Glutamatergic neuron (in vitro differentiated cells): ENCODE results near the gene TMEM59. TPM values are rescaled to one million over a fixed set of nuclear protein-coding genes. Genes with fewer than 3 reads are reported as not detected.

Experiments
- DNase-seq: peaks from one replicate; pipeline ENCODE4 v3.0.0; 2022
- H3K27ac Mint-ChIP-seq: one replicate; pipeline ENCODE4 v1.8.0; 2020; ENCODE audit warnings: mild to moderate bottlenecking, mixed read lengths, inconsistent platforms; ENCODE audit not compliant: unreplicated experiment
- H3K27me3 Mint-ChIP-seq: one replicate; pipeline ENCODE4 v1.8.0; 2020; ENCODE audit warnings: mild to moderate bottlenecking, moderate library complexity, mixed read lengths, inconsistent platforms; ENCODE audit not compliant: unreplicated experiment
- H3K36me3 Mint-ChIP-seq: one replicate; pipeline ENCODE4 v1.8.0; 2020; ENCODE audit warnings: mild to moderate bottlenecking, mixed read lengths, inconsistent platforms; ENCODE audit not compliant: unreplicated experiment
- H3K4me1 Mint-ChIP-seq: one replicate; pipeline ENCODE4 v1.8.0; 2020; ENCODE audit warnings: mild to moderate bottlenecking, low read depth, mixed read lengths, inconsistent platforms; ENCODE audit not compliant: unreplicated experiment
- H3K4me3 Mint-ChIP-seq: one replicate; pipeline ENCODE4 v1.8.0; 2020; ENCODE audit warnings: mild to moderate bottlenecking, mixed read lengths, inconsistent platforms; ENCODE audit not compliant: unreplicated experiment
- H3K9me3 Mint-ChIP-seq: one replicate; pipeline ENCODE4 v1.8.0; 2020; ENCODE audit warnings: mild to moderate bottlenecking, moderate library complexity, mixed read lengths, inconsistent platforms; ENCODE audit not compliant: unreplicated experiment
- CTCF ChIP-seq: fragments of 200-600 bp; sonication (generic); IDR thresholded peaks from one replicate; pipeline ENCODE4 v1.5.0; 2021; ENCODE audit not compliant: partially characterized antibody, unreplicated experiment
- total RNA-seq: library from RNA; stranded (reverse); fragmentation: NEBNext Ultra II Directional; extraction: Animal tissue kit (Norgen Biotek cat#: 25700); gene quantifications from one replicate; pipeline ENCODE4 v1.2.1, GENCODE V29; 2021; ENCODE audit not compliant: unreplicated experiment

Gene TMEM59
- total RNA-seq, 1 donor from 2014 or later, result 309 TPM

GRCh38 chr1:54017979-54018378, 35.0 kb downstream of the TMEM59 start, which contains the start of gene LDLRAD1:
Gene LDLRAD1 (minus strand): TSS chr1:54018186. CDS start chr1:54018112, 74 bp downstream.
- H3K4me3 Mint-ChIP-seq, result no peak within 1 kb of the TSS
- no peak for DNase-seq
- H3K27ac Mint-ChIP-seq, result no peak within 1 kb of the TSS
- H3K27me3 Mint-ChIP-seq, result peaks cover 1% of the 10 kb centered on the region
- peaks cover 3% of the 10 kb centered on the region for H3K9me3 Mint-ChIP-seq
- no peaks in the 10 kb centered on the region for H3K36me3 Mint-ChIP-seq
- peaks cover 2% of the 10 kb centered on the region for H3K4me1 Mint-ChIP-seq
- no peak for TF ChIP-seq CTCF

GRCh38 chr1:54016343-54017282, 36.4 kb downstream of the TMEM59 start:
- H3K4me3 Mint-ChIP-seq, result no peak overlapping the region
- no peak for DNase-seq
- H3K4me1 Mint-ChIP-seq, result peaks cover 2% of the 10 kb centered on the region
- peaks cover 4% of the 10 kb centered on the region for H3K27me3 Mint-ChIP-seq
- H3K27ac Mint-ChIP-seq, result no peak overlapping the region
- no peaks in the 10 kb centered on the region for H3K36me3 Mint-ChIP-seq
- H3K9me3 Mint-ChIP-seq, result peaks cover 5% of the 10 kb centered on the region
- no peak for TF ChIP-seq CTCF

- no peak for DNase-seq
- Mint-ChIP-seq H3K4me1 (no peaks in the 10 kb centered on the region), H3K9me3 (peaks cover 7% of the 10 kb centered on the region), H3K27ac (no peak overlapping the region), H3K4me3 (no peak overlapping the region), H3K36me3 (no peaks in the 10 kb centered on the region), H3K27me3 (peaks cover 7% of the 10 kb centered on the region)
- TF ChIP-seq CTCF, result no peak
Observed at GRCh38 chr1:54014009-54014629, 38.9 kb downstream of the TMEM59 start.

- no peak overlapping the region for H3K27ac Mint-ChIP-seq
Observed at GRCh38 chr1:54013393-54014008, 39.5 kb downstream of the TMEM59 start.

More at GRCh38 chr1:54013393-54014008, 39.5 kb downstream of the TMEM59 start:
- Mint-ChIP-seq H3K4me3 (no peak overlapping the region), H3K9me3 (peaks cover 7% of the 10 kb centered on the region), H3K36me3 (no peaks in the 10 kb centered on the region), H3K4me1 (no peaks in the 10 kb centered on the region), H3K27me3 (peaks cover 7% of the 10 kb centered on the region)
- no peak for DNase-seq
- TF ChIP-seq CTCF, result no peak
